Measurements from ENCODE around the gene FH. TPM values are rescaled to one million over a fixed set of nuclear protein-coding genes. Genes with fewer than 3 reads are reported as not detected.

FH gene
- total RNA-seq, 1 donor from 2014 or later: 53.6 TPM

- DNase-seq (ENCODE audit: low read depth): no peak
- Histone ChIP-seq H3K36me3 (ENCODE audit: control insufficient read depth, insufficient read depth, low read length) (no peaks in the 10 kb centered on the region), H3K4me3 (ENCODE audit: low read depth, low read length) (peak overlapping the region; percentile 33), H3K27me3 (ENCODE audit: control insufficient read depth, insufficient read depth, low read length) (no peaks in the 10 kb centered on the region)
- no peak for TF ChIP-seq CTCF (IDR thresholded peaks at IDR 0.05; ENCODE audit: insufficient read depth, low read length, poor library complexity, severe bottlenecking)
Measured at GRCh38 chr1:241520080-241520465, 518 bp upstream of the FH start.

- H3K36me3 ChIP-seq (ENCODE audit: control insufficient read depth, insufficient read depth, low read length): no peaks in the 10 kb centered on the region
- no peak for DNase-seq (ENCODE audit: low read depth)
- H3K27me3 ChIP-seq (ENCODE audit: control insufficient read depth, insufficient read depth, low read length): no peaks in the 10 kb centered on the region
- TF ChIP-seq CTCF (IDR thresholded peaks at IDR 0.05; ENCODE audit: insufficient read depth, low read length, poor library complexity, severe bottlenecking): no peak
- peak overlapping the region; percentile 76 for H3K4me3 ChIP-seq (ENCODE audit: low read depth, low read length)
Measured at GRCh38 chr1:241518476-241519307, 863 bp downstream of the FH start.

- Histone ChIP-seq H3K4me3 (ENCODE audit: low read depth, low read length) (no peak overlapping the region), H3K36me3 (ENCODE audit: control insufficient read depth, insufficient read depth, low read length) (peaks cover 2% of the 10 kb centered on the region), H3K27me3 (ENCODE audit: control insufficient read depth, insufficient read depth, low read length) (no peaks in the 10 kb centered on the region)
- DNase-seq (ENCODE audit: low read depth): no peak
- TF ChIP-seq CTCF (IDR thresholded peaks at IDR 0.05; ENCODE audit: insufficient read depth, low read length, poor library complexity, severe bottlenecking): no peak
Measured at GRCh38 chr1:241513378-241513777, 6.2 kb downstream of the FH start.

- Histone ChIP-seq H3K36me3 (ENCODE audit: control insufficient read depth, insufficient read depth, low read length) (peaks cover 2% of the 10 kb centered on the region), H3K27me3 (ENCODE audit: control insufficient read depth, insufficient read depth, low read length) (no peaks in the 10 kb centered on the region), H3K4me3 (ENCODE audit: low read depth, low read length) (no peak overlapping the region)
- no peak for DNase-seq (ENCODE audit: low read depth)
- TF ChIP-seq CTCF (IDR thresholded peaks at IDR 0.05; ENCODE audit: insufficient read depth, low read length, poor library complexity, severe bottlenecking): no peak
Measured at GRCh38 chr1:241507189-241507863, 12.2 kb downstream of the FH start.

- no peak for DNase-seq (ENCODE audit: low read depth)
- H3K36me3 ChIP-seq (ENCODE audit: control insufficient read depth, insufficient read depth, low read length): no peaks in the 10 kb centered on the region
- no peak for TF ChIP-seq CTCF (IDR thresholded peaks at IDR 0.05; ENCODE audit: insufficient read depth, low read length, poor library complexity, severe bottlenecking)
- H3K4me3 ChIP-seq (ENCODE audit: low read depth, low read length): no peak overlapping the region
- H3K27me3 ChIP-seq (ENCODE audit: control insufficient read depth, insufficient read depth, low read length): no peaks in the 10 kb centered on the region
Measured at GRCh38 chr1:241503444-241503843, 16.1 kb downstream of the FH start.

All from kidney epithelial cell (primary cell).